Breast epithelium (tissue), 4 donors: ENCODE measurements around the gene POPDC3. TPM values are rescaled to one million over a fixed set of nuclear protein-coding genes. Genes with fewer than 3 reads are reported as not detected.
A peak's percentile ranks its signal among the peaks of the same experiment; 100 is the strongest.

Experiments
- DNase-seq, 2 donors: peaks; one replicate each; pipeline ENCODE4 v3.0.0-alpha.2; 2019; ENCODE audit warnings: low spot score in 2 of 2
- H3K27ac ChIP-seq, 2 donors: fragments of 200-600 bp; sonication (generic) in 1 of 2; one replicate each; pipeline ENCODE4 v1.5.1; 2016 to 2019; ENCODE audit warnings: mild to moderate bottlenecking in 1 of 2
- H3K27me3 ChIP-seq, 2 donors: fragments of 200-600 bp; sonication (generic) in 1 of 2; one replicate each; pipeline versions ENCODE4 v1.5.1 to v1.6.0; 2017 to 2019; ENCODE audit warnings: control low read depth in 1 of 2, mild to moderate bottlenecking in 1 of 2
- H3K36me3 ChIP-seq: fragments of 200-600 bp; one replicate; pipeline ENCODE4 v1.5.1; 2019
- H3K4me1 ChIP-seq, 2 donors: fragments of 200-600 bp; sonication (generic); one replicate each; pipeline ENCODE4 v1.5.1; 2016 to 2019; ENCODE audit warnings: control low read depth in 1 of 2
- H3K4me3 ChIP-seq, 3 donors: fragments of 200-600 bp; sonication (generic); 1 replicate in 2 of 3; 2 replicates in 1 of 3; pipeline ENCODE4 v1.5.1; 2016 to 2019; ENCODE audit warnings: mild to moderate bottlenecking in 3 of 3, moderate library complexity in 2 of 3
- H3K9me3 ChIP-seq, 2 donors: fragments of 200-600 bp; sonication (generic) in 1 of 2; one replicate each; pipeline ENCODE4 v1.5.1; 2016 to 2019; ENCODE audit warnings: control low read depth in 1 of 2
- CTCF ChIP-seq, 3 donors: fragments of 450-650 bp; IDR thresholded peaks; one replicate each; pipeline ENCODE4 v1.5.1; 2016 to 2017; ENCODE audit warnings: antibody characterized with exemption in 3 of 3, mild to moderate bottlenecking in 3 of 3, moderate library complexity in 3 of 3
- POLR2A ChIP-seq: fragments of 450-650 bp; IDR thresholded peaks from one replicate; pipeline ENCODE4 v1.6.1; 2016; ENCODE audit warnings: antibody characterized with exemption, mild to moderate bottlenecking, moderate library complexity
- POLR2AphosphoS5 ChIP-seq, 3 donors: sonication (generic); formaldehyde crosslinking; IDR thresholded peaks; one replicate each; pipeline ENCODE4 v1.6.1; 2017; ENCODE audit warnings: antibody characterized with exemption in 3 of 3
- intact Hi-C: fragments of 100-400 bp; cut with DNase I; formaldehyde crosslinking; loops from one replicate; pipeline ENCODE4 v1.15.1; 2023; ENCODE audit warnings: low total_unique reads
- total RNA-seq, 3 donors: library from RNA; depleted of rRNA; stranded (reverse); fragments of >200 nt; gene quantifications; one replicate each; pipeline ENCODE4 v1.1.0, GENCODE V29; 2016

POPDC3 gene
- total RNA-seq, 3 donors from 2014 or later, result 0.98 TPM; not detected in 2

GRCh38 chr6:105153676-105154075 is 26.1 kb downstream of the POPDC3 start:
- intact Hi-C loops, result no loop called here
- no peak for DNase-seq
- H3K4me1 ChIP-seq, result no peaks in the 10 kb centered on the region
- H3K27ac ChIP-seq, result no peak overlapping the region
- no peaks in the 10 kb centered on the region for H3K9me3 ChIP-seq
- TF ChIP-seq POLR2A (no peak), CTCF (IDR thresholded peaks at IDR 0.05) (no peak), POLR2AphosphoS5 (IDR thresholded peaks at IDR 0.05) (no peak)
- H3K4me3 ChIP-seq, result no peak overlapping the region
- no peaks in the 10 kb centered on the region for H3K36me3 ChIP-seq
- no peaks in the 10 kb centered on the region for H3K27me3 ChIP-seq

DNA sequence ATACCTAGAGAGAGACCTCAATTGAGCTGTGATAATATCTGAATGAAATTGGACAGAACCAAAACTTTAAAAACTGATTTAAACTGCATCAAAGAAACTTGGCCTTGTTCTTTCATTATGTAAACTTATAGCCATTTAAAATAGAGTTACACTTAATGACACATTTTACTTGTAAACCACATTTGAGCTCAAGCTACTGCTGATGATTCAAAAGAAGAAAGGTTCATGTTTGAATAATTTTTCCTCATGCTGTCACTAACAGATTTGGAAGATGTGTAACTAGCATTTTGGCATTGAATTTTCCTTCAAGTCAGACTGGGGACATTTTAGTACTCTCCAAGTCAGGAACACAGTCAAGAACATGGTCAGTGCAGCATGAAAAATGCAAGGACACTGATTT is 26.9 kb downstream of the POPDC3 start:
- Histone ChIP-seq H3K4me3 (no peak overlapping the region), H3K4me1 (no peaks in the 10 kb centered on the region), H3K27me3 (no peaks in the 10 kb centered on the region), H3K27ac (no peak overlapping the region), H3K36me3 (no peaks in the 10 kb centered on the region), H3K9me3 (no peaks in the 10 kb centered on the region)
- intact Hi-C loops, result no loop called here
- no peak for TF ChIP-seq POLR2AphosphoS5 (IDR thresholded peaks at IDR 0.05)
- TF ChIP-seq POLR2A, result no peak
- no peak for TF ChIP-seq CTCF (IDR thresholded peaks at IDR 0.05)
- DNase-seq, result no peak

- H3K36me3 ChIP-seq, result no peaks in the 10 kb centered on the region
- intact Hi-C loops, result no loop called here
- no peaks in the 10 kb centered on the region for H3K9me3 ChIP-seq
- TF ChIP-seq POLR2AphosphoS5 (IDR thresholded peaks at IDR 0.05) (no peak), CTCF (IDR thresholded peaks at IDR 0.05) (no peak), POLR2A (no peak)
- H3K4me3 ChIP-seq, result no peak overlapping the region
- H3K4me1 ChIP-seq, result no peaks in the 10 kb centered on the region
- H3K27ac ChIP-seq, result no peak overlapping the region
- H3K27me3 ChIP-seq, result no peaks in the 10 kb centered on the region
- DNase-seq, result no peak
These were observed 28.2 kb downstream of the POPDC3 start for GRCh38 chr6:105151644-105152043.

DNA sequence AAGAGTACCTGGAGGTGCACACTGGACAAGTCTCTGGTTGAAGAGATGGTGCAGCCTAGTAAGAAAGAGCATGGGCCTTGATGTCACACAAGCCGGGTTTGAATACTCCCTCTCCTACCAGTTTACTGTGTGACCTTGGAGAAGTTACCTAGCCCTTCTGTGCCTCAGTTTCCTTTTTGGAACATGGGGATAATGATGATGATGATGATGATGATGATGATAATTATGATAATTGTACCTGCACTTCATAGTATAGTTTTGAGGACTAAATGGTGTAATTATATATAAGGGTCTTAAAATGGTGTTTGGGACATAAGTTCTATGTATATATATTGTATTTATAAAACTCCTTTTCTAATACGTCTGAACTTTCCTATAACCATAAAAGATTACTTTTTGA is 41.7 kb downstream of the POPDC3 start:
- H3K36me3 ChIP-seq, result no peaks in the 10 kb centered on the region
- H3K27ac ChIP-seq, result no peak overlapping the region
- no peaks in the 10 kb centered on the region for H3K27me3 ChIP-seq
- intact Hi-C loops, result no loop called here
- DNase-seq, result no peak
- H3K4me3 ChIP-seq, result no peak overlapping the region
- H3K4me1 ChIP-seq, result no peaks in the 10 kb centered on the region
- TF ChIP-seq POLR2A, result no peak
- no peak for TF ChIP-seq POLR2AphosphoS5 (IDR thresholded peaks at IDR 0.05)
- no peak for TF ChIP-seq CTCF (IDR thresholded peaks at IDR 0.05)
- H3K9me3 ChIP-seq, result no peaks in the 10 kb centered on the region

DNA sequence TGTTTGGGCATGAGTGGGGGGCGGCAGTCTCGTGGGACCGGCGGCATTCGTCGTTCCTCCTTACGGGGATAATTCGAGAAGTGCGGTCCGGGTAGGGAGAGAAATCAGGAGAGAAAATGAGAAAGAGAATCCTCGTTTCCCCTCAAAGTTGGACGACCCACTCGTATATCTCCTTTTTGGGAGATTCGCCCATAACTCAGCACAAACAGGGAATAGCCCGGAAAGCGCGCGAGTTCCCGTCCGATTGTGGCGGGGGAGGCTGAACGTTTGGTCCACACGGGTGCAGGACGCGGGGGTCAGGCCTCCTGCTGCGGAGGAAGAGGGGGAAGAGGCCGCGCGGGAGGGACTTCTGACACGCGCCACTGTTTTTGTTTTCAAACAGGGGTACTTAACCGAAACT is 42.4 kb downstream of the POPDC3 start:
- peak overlapping the region; percentile 4 to 33 for H3K27ac ChIP-seq
- peak overlapping the region; percentile 81 to 88 (median 84) for H3K4me3 ChIP-seq
- no peaks in the 10 kb centered on the region for H3K36me3 ChIP-seq
- no peaks in the 10 kb centered on the region for H3K4me1 ChIP-seq
- intact Hi-C loops, result no loop called here
- H3K9me3 ChIP-seq, result no peaks in the 10 kb centered on the region
- TF ChIP-seq POLR2AphosphoS5 (IDR thresholded peaks at IDR 0.05) (no peak), CTCF (IDR thresholded peaks at IDR 0.05) (no peak), POLR2A (no peak)
- no peak for DNase-seq
- no peaks in the 10 kb centered on the region for H3K27me3 ChIP-seq
